ENCODE data around the gene CBR1. TPM values are rescaled to one million over a fixed set of nuclear protein-coding genes. Genes with fewer than 3 reads are reported as not detected.

The CBR1 gene
- total and polyA plus RNA-seq, 2 of the 13 experiments (the other 11 are each of a cell fraction or from before 2014, with no cell fraction given) = 33.7 to 38.7 TPM

DNA sequence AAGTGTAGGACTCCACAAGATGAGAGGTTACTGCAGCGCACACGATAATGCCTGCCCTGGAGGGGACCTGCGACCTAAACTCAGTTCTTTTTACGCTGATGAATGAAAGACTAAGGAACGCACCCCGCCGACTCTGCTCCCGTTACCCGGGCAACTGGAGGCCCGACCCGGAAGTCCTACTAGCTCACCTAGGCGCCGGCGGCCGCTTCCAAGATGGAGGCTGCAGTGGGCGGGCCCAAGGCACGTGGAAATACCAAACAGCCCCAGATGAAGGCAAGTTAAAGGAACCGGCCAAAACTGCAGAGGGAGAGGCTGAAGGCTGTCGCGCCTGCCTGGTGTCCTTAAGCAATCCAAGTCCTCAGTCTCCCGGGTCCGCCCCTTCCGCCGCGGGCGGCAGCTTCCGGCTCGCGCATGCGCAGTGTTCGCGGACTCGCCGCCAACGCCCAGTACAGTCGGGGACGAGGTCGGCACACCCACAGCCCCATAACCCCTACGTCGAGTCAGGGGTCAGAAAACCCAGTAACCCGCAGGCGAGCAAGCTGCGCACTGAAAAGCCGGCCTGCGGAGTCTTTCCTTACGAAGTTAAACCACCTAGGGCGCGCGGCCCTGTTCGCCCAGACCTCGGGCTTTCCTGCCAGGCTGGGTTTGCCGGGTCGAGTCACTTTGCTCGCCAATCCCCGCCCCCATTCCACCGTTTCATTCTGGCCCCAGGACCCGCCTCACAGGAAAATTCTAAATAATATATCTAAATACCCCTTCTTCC lies 9.5 kb upstream of the CBR1 start, which contains the start of gene SETD4 (continued):
- TF ChIP-seq, protein P1, sequence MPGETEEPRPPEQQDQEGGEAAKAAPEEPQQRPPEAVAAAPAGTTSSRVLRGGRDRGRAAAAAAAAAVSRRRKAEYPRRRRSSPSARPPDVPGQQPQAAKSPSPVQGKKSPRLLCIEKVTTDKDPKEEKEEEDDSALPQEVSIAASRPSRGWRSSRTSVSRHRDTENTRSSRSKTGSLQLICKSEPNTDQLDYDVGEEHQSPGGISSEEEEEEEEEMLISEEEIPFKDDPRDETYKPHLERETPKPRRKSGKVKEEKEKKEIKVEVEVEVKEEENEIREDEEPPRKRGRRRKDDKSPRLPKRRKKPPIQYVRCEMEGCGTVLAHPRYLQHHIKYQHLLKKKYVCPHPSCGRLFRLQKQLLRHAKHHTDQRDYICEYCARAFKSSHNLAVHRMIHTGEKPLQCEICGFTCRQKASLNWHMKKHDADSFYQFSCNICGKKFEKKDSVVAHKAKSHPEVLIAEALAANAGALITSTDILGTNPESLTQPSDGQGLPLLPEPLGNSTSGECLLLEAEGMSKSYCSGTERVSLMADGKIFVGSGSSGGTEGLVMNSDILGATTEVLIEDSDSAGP (CRISPR knock-in tag; IDR thresholded peaks at IDR 0.05; ENCODE audit: borderline replicate concordance) = peak; percentile 96
- 0 out of 2 replicates have a peak, but pooled peaks have one; percentile 8 for TF ChIP-seq HCFC1 (IDR thresholded peaks at IDR 0.05; ENCODE audit: low read depth, low read length)
- TF ChIP-seq MEIS1 (CRISPR knock-in tag; IDR thresholded peaks at IDR 0.05; ENCODE audit: borderline replicate concordance) = no peak
- TF ChIP-seq, protein P2, sequence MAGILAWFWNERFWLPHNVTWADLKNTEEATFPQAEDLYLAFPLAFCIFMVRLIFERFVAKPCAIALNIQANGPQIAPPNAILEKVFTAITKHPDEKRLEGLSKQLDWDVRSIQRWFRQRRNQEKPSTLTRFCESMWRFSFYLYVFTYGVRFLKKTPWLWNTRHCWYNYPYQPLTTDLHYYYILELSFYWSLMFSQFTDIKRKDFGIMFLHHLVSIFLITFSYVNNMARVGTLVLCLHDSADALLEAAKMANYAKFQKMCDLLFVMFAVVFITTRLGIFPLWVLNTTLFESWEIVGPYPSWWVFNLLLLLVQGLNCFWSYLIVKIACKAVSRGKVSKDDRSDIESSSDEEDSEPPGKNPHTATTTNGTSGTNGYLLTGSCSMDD (CRISPR knock-in tag; IDR thresholded peaks at IDR 0.05) = 0 out of 2 replicates have a peak, but pooled peaks have one; percentile 69
- TF ChIP-seq, protein P3, sequence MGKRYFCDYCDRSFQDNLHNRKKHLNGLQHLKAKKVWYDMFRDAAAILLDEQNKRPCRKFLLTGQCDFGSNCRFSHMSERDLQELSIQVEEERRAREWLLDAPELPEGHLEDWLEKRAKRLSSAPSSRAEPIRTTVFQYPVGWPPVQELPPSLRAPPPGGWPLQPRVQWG (CRISPR knock-in tag; IDR thresholded peaks at IDR 0.05; ENCODE audit: borderline replicate concordance, low read depth) = no peak
- 0 out of 2 replicates have a peak, but pooled peaks have one; percentile 28 for TF ChIP-seq JUN (CRISPR knock-in tag; IDR thresholded peaks at IDR 0.05)
- TF ChIP-seq, protein P4, sequence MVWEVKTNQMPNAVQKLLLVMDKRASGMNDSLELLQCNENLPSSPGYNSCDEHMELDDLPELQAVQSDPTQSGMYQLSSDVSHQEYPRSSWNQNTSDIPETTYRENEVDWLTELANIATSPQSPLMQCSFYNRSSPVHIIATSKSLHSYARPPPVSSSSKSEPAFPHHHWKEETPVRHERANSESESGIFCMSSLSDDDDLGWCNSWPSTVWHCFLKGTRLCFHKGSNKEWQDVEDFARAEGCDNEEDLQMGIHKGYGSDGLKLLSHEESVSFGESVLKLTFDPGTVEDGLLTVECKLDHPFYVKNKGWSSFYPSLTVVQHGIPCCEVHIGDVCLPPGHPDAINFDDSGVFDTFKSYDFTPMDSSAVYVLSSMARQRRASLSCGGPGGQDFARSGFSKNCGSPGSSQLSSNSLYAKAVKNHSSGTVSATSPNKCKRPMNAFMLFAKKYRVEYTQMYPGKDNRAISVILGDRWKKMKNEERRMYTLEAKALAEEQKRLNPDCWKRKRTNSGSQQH (CRISPR knock-in tag; IDR thresholded peaks at IDR 0.05; ENCODE audit: low read depth) = peak; percentile 96
- TF ChIP-seq AHR (CRISPR knock-in tag; IDR thresholded peaks at IDR 0.05) = peak; percentile 65; the same call in 1 of the 2 replicates
- TF ChIP-seq SALL2 (CRISPR knock-in tag; IDR thresholded peaks at IDR 0.05) = 0 out of 2 replicates have a peak, but pooled peaks have one; percentile 44
- 0 out of 2 replicates have a peak, but pooled peaks have one; percentile 13 for TF ChIP-seq MTA1 (CRISPR knock-in tag; IDR thresholded peaks at IDR 0.05; ENCODE audit: borderline replicate concordance)
- TF ChIP-seq KDM2A (CRISPR knock-in tag; IDR thresholded peaks at IDR 0.05; ENCODE audit: borderline replicate concordance, low read depth) = peak; percentile 58; the same call in 1 of the 2 replicates
- no peak for TF ChIP-seq ATF7 (IDR thresholded peaks at IDR 0.05)
- TF ChIP-seq ATF7 (CRISPR knock-in tag; IDR thresholded peaks at IDR 0.05) = no peak
- peak; percentile 26; the same call in 1 of the 2 replicates for TF ChIP-seq ZNF264 (CRISPR knock-in tag; IDR thresholded peaks at IDR 0.05)
- TF ChIP-seq THAP11 (CRISPR knock-in tag; IDR thresholded peaks at IDR 0.05) = peak; percentile 83
- TF ChIP-seq SCMH1 (CRISPR knock-in tag; IDR thresholded peaks at IDR 0.05; ENCODE audit: borderline replicate concordance) = no peak
- no peak; the same call in 1 of the 2 replicates for TF ChIP-seq NR2F6 (IDR thresholded peaks at IDR 0.05)
- peak; percentile 62 for TF ChIP-seq NR2F6 (CRISPR knock-in tag; IDR thresholded peaks at IDR 0.05)
- TF ChIP-seq TBX3 (IDR thresholded peaks at IDR 0.05; ENCODE audit: borderline replicate concordance) = no peak
- peak; percentile 59; the same call in 1 of the 2 replicates for TF ChIP-seq CEBPB (IDR thresholded peaks at IDR 0.05; ENCODE audit: borderline replicate concordance, low read depth, low read length)
- TF ChIP-seq, protein P5, sequence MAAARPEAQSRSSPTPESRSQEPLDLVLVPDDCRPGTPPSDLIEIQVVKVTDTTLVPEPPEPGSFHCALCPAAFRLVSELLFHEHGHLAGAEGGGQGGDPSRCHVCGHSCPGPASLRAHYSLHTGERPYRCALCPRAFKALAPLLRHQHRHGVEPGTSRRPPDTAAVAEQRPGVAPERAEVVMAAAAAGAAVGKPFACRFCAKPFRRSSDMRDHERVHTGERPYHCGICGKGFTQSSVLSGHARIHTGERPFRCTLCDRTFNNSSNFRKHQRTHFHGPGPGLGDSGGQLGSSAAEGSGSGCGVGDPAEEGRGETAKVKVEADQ (CRISPR knock-in tag; IDR thresholded peaks at IDR 0.05; ENCODE audit: borderline replicate concordance) = 0 out of 2 replicates have a peak, but pooled peaks have one; percentile 59
